ENCODE data around the gene APMAP. TPM values are rescaled to one million over a fixed set of nuclear protein-coding genes. Genes with fewer than 3 reads are reported as not detected.

APMAP gene
- polyA plus RNA-seq, 1 of the 3 experiments (the other 2 are of a cell fraction), result 107 TPM

- TF ChIP-seq RXRA (IDR thresholded peaks at IDR 0.05; ENCODE audit: borderline replicate concordance, low read depth), result no peak
These were observed 77.9 kb downstream of the APMAP start (continued) for GRCh38 chr20:24914388-24915241.

GRCh38 chr20:24913076-24913628 is 79.4 kb downstream of the APMAP start:
- TF ChIP-seq RXRA (IDR thresholded peaks at IDR 0.05; ENCODE audit: borderline replicate concordance, low read depth) (no peak), FOXM1 (IDR thresholded peaks at IDR 0.05; ENCODE audit: low read depth) (no peak), CHD2 (IDR thresholded peaks at IDR 0.05; ENCODE audit: low read length, partially characterized antibody) (no peak), MAX (IDR thresholded peaks at IDR 0.05; ENCODE audit: low read depth) (no peak), GATA2 (CRISPR knock-in tag; IDR thresholded peaks at IDR 0.05) (no peak), EZH2phosphoT487 (IDR thresholded peaks at IDR 0.05; ENCODE audit: borderline replicate concordance, low read depth) (no peak), NRF1 (IDR thresholded peaks at IDR 0.05; ENCODE audit: low read depth, low read length) (no peak)
- H3K27ac ChIP-seq (ENCODE audit: low read depth in 2 of 2, low read length in 1 of 2), result no peak overlapping the region
- no peaks in the 10 kb centered on the region for H3F3A ChIP-seq (replicated peaks; ENCODE audit: insufficient read depth)
- H3K9me3 ChIP-seq, result no peaks in the 10 kb centered on the region
- no peaks in the 10 kb centered on the region for H3K79me2 ChIP-seq (ENCODE audit: insufficient read depth)
- H4K20me1 ChIP-seq (ENCODE audit: insufficient read depth), result no peaks in the 10 kb centered on the region
- no peak overlapping the region for H3K9ac ChIP-seq
- no peak for DNase-seq
- no peaks in the 10 kb centered on the region for H3K9me2 ChIP-seq
- ChIA-PET POLR2A (no interaction called here), CTCF (no interaction called here)
- no peaks in the 10 kb centered on the region for H3K36me3 ChIP-seq (replicated peaks in 1 of 2; ENCODE audit: control insufficient read depth in 1 of 2, insufficient read depth in 2 of 2, low read length in 1 of 2)
- H3K27me3 ChIP-seq (ENCODE audit: insufficient read depth), result no peaks in the 10 kb centered on the region
- no peak overlapping the region for H2AFZ ChIP-seq (ENCODE audit: low read depth)
- no peaks in the 10 kb centered on the region for H3K4me1 ChIP-seq (ENCODE audit: control insufficient read depth in 1 of 2, insufficient read depth in 2 of 2, low read depth in 1 of 2, low read length in 1 of 2)
- H3K4me3 ChIP-seq (ENCODE audit: low read depth in 2 of 2, low read length in 1 of 2), result no peak overlapping the region
- no peak overlapping the region for H3K4me2 ChIP-seq
- WGBS (ENCODE audit: low lambda C conversion rate), result 39% methylated on average over 9 of the region's 9 CpGs

Small RNAs within 50 kb of the gene (small RNA-seq; reads per million reads assigned to genes)
- gene RNU6-1257P, result 0 reads per million in 7 experiments

Other genes with a start within 250 kb of the APMAP start
- gene CST7, start 43.5 kb downstream of the APMAP start, polyA plus RNA-seq (2012; rRNA removed), result 0.07 and 0.08 TPM in 2 replicates
- gene ACSS1, start 65.4 kb upstream of the APMAP start, polyA plus RNA-seq (2012; rRNA removed), result 1.3 and 2.0 TPM in 2 replicates
- not detected in 2 replicates for gene VSX1, start 89.4 kb upstream of the APMAP start, polyA plus RNA-seq (2012; rRNA removed)
- 76.1 and 78.2 TPM in 2 replicates for gene ENTPD6, start 203.0 kb upstream of the APMAP start, polyA plus RNA-seq (2012; rRNA removed)